Natural killer cell (primary cell): ENCODE measurements around the gene MKRN2. TPM values are rescaled to one million over a fixed set of nuclear protein-coding genes. Genes with fewer than 3 reads are reported as not detected.

Experiments
- ATAC-seq, 3 donors: fragments of 150-1000 bp in 2 of 3; fragments of 200-7000 bp in 1 of 3; cut with Tn5 transposase; 1 replicate in 1 of 3; 2 replicates in 2 of 3; pipeline ENCODE4 v1.10.0; 2021; ENCODE audit warnings: mild to moderate bottlenecking in 2 of 3, moderate library complexity in 2 of 3
- DNase-seq, 2 donors: peaks; one replicate each; pipeline versions ENCODE4 v3.0.0 to v3.0.0-alpha.2; 2013 to 2021; ENCODE audit warnings: mixed read lengths in 1 of 2
- H3K27ac ChIP-seq: one replicate; pipeline ENCODE4 v1.5.1; 2013; ENCODE audit warnings: mild to moderate bottlenecking, low read length
- H3K27me3 ChIP-seq: one replicate; pipeline ENCODE4 v1.6.1; 2013; ENCODE audit warnings: low read length; ENCODE audit not compliant: control insufficient read depth, insufficient read depth
- H3K36me3 ChIP-seq: one replicate; pipeline ENCODE4 v1.6.1; 2013; ENCODE audit warnings: low read length; ENCODE audit not compliant: control insufficient read depth, insufficient read depth
- H3K4me1 ChIP-seq: one replicate; pipeline ENCODE4 v1.6.1; 2013; ENCODE audit warnings: low read length; ENCODE audit not compliant: control insufficient read depth, insufficient read depth
- H3K4me3 ChIP-seq: one replicate; pipeline ENCODE4 v1.5.1; 2013; ENCODE audit warnings: low read length
- H3K9me3 ChIP-seq: one replicate; pipeline ENCODE4 v1.6.1; 2013; ENCODE audit warnings: low read length; ENCODE audit not compliant: control insufficient read depth, insufficient read depth
- H3K27ac Mint-ChIP-seq, 2 donors: one replicate each; pipeline ENCODE4 v1.8.0; 2022; ENCODE audit warnings: mild to moderate bottlenecking in 2 of 2, mixed read lengths in 2 of 2, moderate library complexity in 1 of 2
- H3K27me3 Mint-ChIP-seq, 2 donors: one replicate each; pipeline ENCODE4 v1.8.0; 2022; ENCODE audit warnings: low read depth in 2 of 2, mixed read lengths in 2 of 2
- H3K36me3 Mint-ChIP-seq: one replicate; pipeline ENCODE4 v1.8.0; 2022; ENCODE audit warnings: mixed read lengths
- H3K4me1 Mint-ChIP-seq, 2 donors: one replicate each; pipeline ENCODE4 v1.8.0; 2022; ENCODE audit warnings: mixed read lengths in 2 of 2
- H3K4me3 Mint-ChIP-seq: one replicate; pipeline ENCODE4 v1.8.0; 2022; ENCODE audit warnings: mild to moderate bottlenecking, moderate library complexity, mixed read lengths
- H3K9me3 Mint-ChIP-seq, 2 donors: one replicate each; pipeline ENCODE4 v1.8.0; 2022; ENCODE audit warnings: mixed read lengths in 2 of 2
- WGBS: methylation state at CpG from one replicate; pipeline ENCODE4 v1.1.7; 2013; ENCODE audit warnings: missing lambda C conversion rate; ENCODE audit not compliant: insufficient coverage; 5-methylcytosine and 5-hydroxymethylcytosine counted together
- intact Hi-C: fragments of 100-400 bp; cut with micrococcal nuclease; formaldehyde crosslinking; loops from one replicate; pipeline ENCODE4 v1.14.2; 2022
- total RNA-seq, 4 donors: library from RNA; stranded (reverse); fragments of 120-200 nt in 1 of 4; gene quantifications; one replicate each; pipeline versions ENCODE4 v1.2.3 to v1.2.4, GENCODE V29; 2013 to 2022
- TF ChIP-seq, protein P1 (sequence below): fragments of 200-600 bp; IDR thresholded peaks from one replicate; pipeline ENCODE4 v1.8.0; 2022; ENCODE audit warnings: antibody characterized with exemption

Gene MKRN2
- total RNA-seq, 3 donors from 2014 or later (not counting 1 experiment from before 2014, with no cell fraction given): 23.9 to 31.7 (median 29.4) TPM

DNA sequence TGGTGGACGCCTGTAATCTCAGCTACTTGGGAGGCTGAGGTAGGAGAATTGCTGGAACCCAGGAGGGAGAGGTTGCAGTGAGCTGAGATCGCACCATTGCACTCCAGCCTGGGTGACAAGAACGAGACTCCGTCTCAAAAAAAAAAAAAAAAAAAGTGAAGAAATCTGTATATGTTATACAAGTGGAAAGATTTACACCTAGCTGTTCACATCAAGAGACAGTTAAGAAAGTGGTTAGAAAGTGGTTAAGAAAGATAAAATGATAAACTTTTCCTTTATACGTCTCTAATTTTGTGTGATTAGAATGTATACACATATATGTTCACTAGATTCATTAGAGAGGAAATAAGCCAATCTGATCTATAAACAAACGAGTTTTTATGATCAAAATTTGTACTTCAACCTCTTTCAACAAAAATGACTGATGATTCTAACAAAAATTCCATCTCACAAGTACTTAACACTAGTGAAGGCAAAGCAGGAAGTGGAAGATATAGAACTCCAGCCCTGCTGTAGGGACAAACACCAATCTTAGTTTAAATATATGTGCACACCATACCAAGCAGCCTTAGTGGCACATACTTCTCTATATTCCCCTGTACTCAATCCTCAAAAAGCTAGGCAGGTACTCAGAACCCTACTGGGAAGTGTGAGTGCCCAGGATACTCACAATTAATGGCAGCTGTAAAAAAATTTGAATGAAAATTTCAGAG, 55.8 kb downstream of the MKRN2 start:
- no peaks in the 10 kb centered on the region for H3K9me3 Mint-ChIP-seq
- TF ChIP-seq, protein P1, sequence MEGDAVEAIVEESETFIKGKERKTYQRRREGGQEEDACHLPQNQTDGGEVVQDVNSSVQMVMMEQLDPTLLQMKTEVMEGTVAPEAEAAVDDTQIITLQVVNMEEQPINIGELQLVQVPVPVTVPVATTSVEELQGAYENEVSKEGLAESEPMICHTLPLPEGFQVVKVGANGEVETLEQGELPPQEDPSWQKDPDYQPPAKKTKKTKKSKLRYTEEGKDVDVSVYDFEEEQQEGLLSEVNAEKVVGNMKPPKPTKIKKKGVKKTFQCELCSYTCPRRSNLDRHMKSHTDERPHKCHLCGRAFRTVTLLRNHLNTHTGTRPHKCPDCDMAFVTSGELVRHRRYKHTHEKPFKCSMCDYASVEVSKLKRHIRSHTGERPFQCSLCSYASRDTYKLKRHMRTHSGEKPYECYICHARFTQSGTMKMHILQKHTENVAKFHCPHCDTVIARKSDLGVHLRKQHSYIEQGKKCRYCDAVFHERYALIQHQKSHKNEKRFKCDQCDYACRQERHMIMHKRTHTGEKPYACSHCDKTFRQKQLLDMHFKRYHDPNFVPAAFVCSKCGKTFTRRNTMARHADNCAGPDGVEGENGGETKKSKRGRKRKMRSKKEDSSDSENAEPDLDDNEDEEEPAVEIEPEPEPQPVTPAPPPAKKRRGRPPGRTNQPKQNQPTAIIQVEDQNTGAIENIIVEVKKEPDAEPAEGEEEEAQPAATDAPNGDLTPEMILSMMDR: no peak
- H3K4me3 ChIP-seq: no peak overlapping the region
- ATAC-seq: peak; percentile 54 to 74 (median 67)
- peaks cover 48% of the 10 kb centered on the region for H3K36me3 ChIP-seq
- H3K27me3 ChIP-seq: no peaks in the 10 kb centered on the region
- peaks cover 8% of the 10 kb centered on the region for H3K36me3 Mint-ChIP-seq
- intact Hi-C loops: loop anchor here (2.0 kb wide), 1 partner anchor 50 kb away; no protein-coding TSS in a partner anchor
- H3K4me1 Mint-ChIP-seq: peaks cover 32 to 51% of the 10 kb centered on the region in 2 donors
- WGBS: 56% methylated on average over 4 of the region's 6 CpGs
- peak overlapping the region; percentile 41 for H3K4me3 Mint-ChIP-seq
- no peaks in the 10 kb centered on the region for H3K9me3 ChIP-seq
- peak overlapping the region; percentile 72 to 80 for H3K27ac Mint-ChIP-seq
- DNase-seq: no peak
- no peaks in the 10 kb centered on the region for H3K27me3 Mint-ChIP-seq
- no peak overlapping the region for H3K27ac ChIP-seq
- H3K4me1 ChIP-seq: peaks cover 19% of the 10 kb centered on the region

- H3K9me3 ChIP-seq: no peaks in the 10 kb centered on the region
- TF ChIP-seq, protein P1: no peak
- peaks cover 44% of the 10 kb centered on the region for H3K36me3 ChIP-seq
- no peak overlapping the region for H3K4me3 Mint-ChIP-seq
- ATAC-seq: peak; percentile 41 to 59 (median 57)
- H3K27ac Mint-ChIP-seq: peak overlapping the region; percentile 72 to 80
- intact Hi-C loops: loop anchor here (2.0 kb wide), 1 partner anchor 50 kb away; no protein-coding TSS in a partner anchor
- H3K9me3 Mint-ChIP-seq: no peaks in the 10 kb centered on the region
- peaks cover 8% of the 10 kb centered on the region for H3K36me3 Mint-ChIP-seq
- no peak overlapping the region for H3K4me3 ChIP-seq
- H3K27ac ChIP-seq: no peak overlapping the region
- no peaks in the 10 kb centered on the region for H3K27me3 Mint-ChIP-seq
- peaks cover 32 to 51% of the 10 kb centered on the region in 2 donors for H3K4me1 Mint-ChIP-seq
- no peaks in the 10 kb centered on the region for H3K27me3 ChIP-seq
- peak in 1 of 2 donors; percentile 29 for DNase-seq
- H3K4me1 ChIP-seq: peaks cover 19% of the 10 kb centered on the region
- WGBS: no CpG with 5 or more reads among the region's 4 CpGs
These were observed 56.4 kb downstream of the MKRN2 start for GRCh38 chr3:12613250-12613649.

- H3K36me3 Mint-ChIP-seq: no peaks in the 10 kb centered on the region
- H3K4me1 ChIP-seq: peaks cover 19% of the 10 kb centered on the region
- intact Hi-C loops: no loop called here
- H3K4me1 Mint-ChIP-seq: peaks cover 30 to 54% of the 10 kb centered on the region in 2 donors
- no peaks in the 10 kb centered on the region for H3K9me3 Mint-ChIP-seq
- H3K36me3 ChIP-seq: peaks cover 34% of the 10 kb centered on the region
- no peak for DNase-seq
- H3K27me3 ChIP-seq: no peaks in the 10 kb centered on the region
- H3K27ac ChIP-seq: no peak overlapping the region
- TF ChIP-seq, protein P1: no peak
- H3K9me3 ChIP-seq: no peaks in the 10 kb centered on the region
- 93% methylated on average over 4 of the region's 4 CpGs for WGBS
- H3K27me3 Mint-ChIP-seq: no peaks in the 10 kb centered on the region
- H3K4me3 ChIP-seq: no peak overlapping the region
- peak overlapping the region; percentile 72 to 80 for H3K27ac Mint-ChIP-seq
- ATAC-seq: no peak
- H3K4me3 Mint-ChIP-seq: no peak overlapping the region
These were observed 58.4 kb downstream of the MKRN2 start for GRCh38 chr3:12615266-12615665.
